Femur (tissue), 1 donor: ENCODE results near the gene AFAP1.

Experiments
- DNase-seq: peaks from one replicate; pipeline ENCODE4 v3.0.0-alpha.2; 2017

The AFAP1 gene

GRCh38 chr4:7892212-7893019, 47.2 kb downstream of the AFAP1 start:
- peak; percentile 68 for DNase-seq

GRCh38 chr4:7890635-7891393, 48.8 kb downstream of the AFAP1 start:
- no peak for DNase-seq

- DNase-seq, result no peak
These were observed 52.2 kb downstream of the AFAP1 start for GRCh38 chr4:7887436-7887835.

- DNase-seq, result no peak
These were observed 53.4 kb downstream of the AFAP1 start for GRCh38 chr4:7886007-7886973.

DNA sequence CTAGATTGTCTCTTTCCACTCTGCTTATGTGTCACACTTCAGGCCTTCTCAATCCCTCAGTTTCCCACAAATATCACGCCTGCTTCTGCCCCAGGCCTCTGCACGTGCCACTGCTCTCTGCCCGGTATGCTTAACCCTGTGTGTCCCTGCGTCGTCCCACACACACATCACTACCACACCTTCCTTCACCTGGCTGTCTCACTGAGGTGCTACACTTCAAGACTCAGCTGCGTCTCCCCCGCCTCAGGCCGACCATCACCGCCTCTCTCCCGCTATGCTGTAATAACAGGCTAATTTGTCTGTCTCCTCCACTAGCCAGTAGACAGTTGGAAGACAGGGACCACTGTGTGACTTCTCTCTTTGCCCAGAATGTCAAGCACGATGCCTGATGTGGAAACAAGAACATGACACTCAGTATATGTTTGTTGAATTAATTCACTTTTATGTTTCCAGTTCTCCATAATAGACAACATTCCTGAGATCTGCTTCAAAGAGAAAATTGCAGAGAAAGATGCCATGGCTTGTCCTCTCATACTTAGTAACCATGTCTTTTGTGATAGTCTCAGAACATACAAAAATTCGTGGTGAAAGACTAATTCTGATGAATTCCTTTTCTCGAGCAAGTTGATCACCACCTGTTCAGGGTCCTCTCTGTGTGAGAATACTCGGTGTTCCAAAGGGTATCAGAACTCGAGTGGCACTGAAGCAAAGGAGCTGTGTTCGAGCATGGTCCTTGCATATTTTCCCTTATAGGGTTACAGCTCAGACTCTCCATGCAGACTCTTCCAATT, 54.2 kb downstream of the AFAP1 start:
- DNase-seq, result no peak

DNA sequence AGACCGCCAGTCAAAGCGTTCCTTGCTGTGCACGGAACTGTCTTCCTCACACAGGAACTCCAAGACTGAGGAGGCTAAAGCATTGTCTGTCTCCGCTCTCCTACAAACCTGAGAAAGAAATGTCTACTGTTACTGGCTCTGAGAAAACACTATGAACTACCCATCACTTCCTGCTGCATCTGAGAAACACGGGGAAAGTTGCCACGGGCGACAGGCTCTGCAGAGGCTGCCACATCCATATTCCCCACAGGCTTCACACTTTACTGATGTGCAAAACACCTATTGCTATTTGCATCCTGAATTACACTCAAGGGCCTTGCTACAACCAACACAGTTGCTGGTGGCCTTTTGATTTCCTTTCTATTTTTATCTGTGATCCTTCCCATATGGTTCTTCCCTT, 59.0 kb downstream of the AFAP1 start:
- DNase-seq, result no peak

- DNase-seq, result no peak
These were observed 60.5 kb downstream of the AFAP1 start for GRCh38 chr4:7879127-7879526.

GRCh38 chr4:7878323-7878722, 61.3 kb downstream of the AFAP1 start:
- no peak for DNase-seq

DNA sequence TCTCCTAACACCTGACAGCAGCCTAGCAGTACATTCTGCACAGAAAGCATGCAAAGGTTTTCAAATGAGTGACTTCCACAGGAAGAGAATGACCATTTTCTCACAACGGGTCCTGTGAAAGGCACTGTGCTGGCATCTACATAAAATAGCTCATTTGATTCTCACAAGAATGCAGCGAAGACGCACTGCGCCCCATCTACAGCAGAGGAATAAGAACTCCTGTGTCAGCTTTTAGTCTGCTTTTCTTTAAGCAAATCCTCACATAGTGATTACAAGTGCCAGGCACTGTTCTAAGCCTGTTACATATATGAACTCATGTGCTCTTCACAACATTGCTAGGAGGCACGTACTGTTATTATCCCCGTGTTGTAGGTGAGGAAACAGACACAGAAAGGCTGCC, 62.5 kb downstream of the AFAP1 start:
- DNase-seq, result no peak

GRCh38 chr4:7876201-7876875, 63.3 kb downstream of the AFAP1 start:
- DNase-seq, result peak; percentile 42

- DNase-seq, result no peak
These were observed 64.8 kb downstream of the AFAP1 start for GRCh38 chr4:7874838-7875237.

GRCh38 chr4:7873881-7874280, 65.8 kb downstream of the AFAP1 start:
- no peak for DNase-seq

DNA sequence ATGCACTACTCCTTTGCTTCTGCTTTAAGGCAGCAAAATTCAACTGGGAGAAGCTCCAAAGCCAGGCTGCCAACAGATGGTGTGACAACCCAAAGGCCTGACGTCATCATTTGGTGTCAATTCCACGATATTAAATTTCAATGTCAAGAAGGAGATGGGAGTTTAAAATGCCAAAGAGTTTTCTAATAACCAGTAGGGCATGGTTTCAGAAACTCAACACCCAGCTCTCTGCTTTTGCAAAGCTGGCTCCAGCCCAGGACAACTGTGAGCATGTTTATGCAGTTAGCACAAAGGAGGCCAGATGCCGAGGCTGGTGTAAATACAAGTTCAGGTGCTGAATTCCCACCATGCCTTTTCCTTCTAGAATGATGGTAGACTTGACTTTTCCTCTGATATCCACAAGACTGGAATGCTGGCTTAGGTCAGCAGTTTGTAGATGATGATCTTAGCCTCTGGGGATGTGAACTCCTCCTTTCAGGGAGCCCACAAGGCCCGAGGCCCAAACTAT, 67.3 kb downstream of the AFAP1 start:
- peak; percentile 88 for DNase-seq

DNA sequence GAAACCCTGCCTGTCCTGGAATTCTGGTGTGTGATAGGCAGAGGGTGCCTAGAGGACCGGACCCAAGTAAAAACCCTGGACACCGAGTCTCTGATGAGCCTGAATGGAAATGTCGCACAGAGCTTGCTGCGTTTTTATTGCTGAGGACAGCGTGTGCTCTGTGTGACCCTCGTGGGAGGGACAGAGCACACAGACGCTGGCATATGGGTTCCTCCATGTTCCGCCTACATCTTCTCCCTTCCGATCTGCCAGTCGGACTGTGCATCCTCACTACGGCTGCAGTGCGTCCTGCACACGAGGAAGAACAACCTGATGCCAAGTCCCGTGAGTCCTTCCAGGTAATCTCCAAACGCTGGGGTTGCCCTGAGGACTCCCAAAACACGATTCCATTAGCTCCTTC, 68.3 kb downstream of the AFAP1 start:
- no peak for DNase-seq

GRCh38 chr4:7868892-7869471, 70.7 kb downstream of the AFAP1 start:
- no peak for DNase-seq

- no peak for DNase-seq
These were observed 71.3 kb downstream of the AFAP1 start for GRCh38 chr4:7868436-7868775.

GRCh38 chr4:7867701-7868435, 71.8 kb downstream of the AFAP1 start:
- DNase-seq, result no peak

DNA sequence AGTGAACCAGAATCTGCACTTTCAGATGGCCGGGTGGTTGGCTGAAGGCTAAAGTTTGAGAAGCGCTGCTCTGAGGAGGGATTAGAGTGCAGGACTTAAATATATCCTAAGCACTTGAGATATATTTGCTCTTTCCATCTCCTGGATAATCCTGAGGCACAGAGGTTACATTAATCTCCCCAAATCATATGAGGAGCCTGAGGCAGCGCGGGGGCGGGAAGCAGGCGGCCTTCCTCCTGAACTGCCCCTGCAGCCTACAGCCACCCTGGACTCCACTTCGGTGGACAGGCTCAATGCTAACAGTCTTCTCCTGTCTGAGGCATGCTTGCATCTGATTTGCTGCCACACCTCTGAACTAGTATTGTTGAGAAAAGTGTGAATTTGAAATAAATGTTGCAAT, 72.5 kb downstream of the AFAP1 start:
- DNase-seq, result no peak

DNA sequence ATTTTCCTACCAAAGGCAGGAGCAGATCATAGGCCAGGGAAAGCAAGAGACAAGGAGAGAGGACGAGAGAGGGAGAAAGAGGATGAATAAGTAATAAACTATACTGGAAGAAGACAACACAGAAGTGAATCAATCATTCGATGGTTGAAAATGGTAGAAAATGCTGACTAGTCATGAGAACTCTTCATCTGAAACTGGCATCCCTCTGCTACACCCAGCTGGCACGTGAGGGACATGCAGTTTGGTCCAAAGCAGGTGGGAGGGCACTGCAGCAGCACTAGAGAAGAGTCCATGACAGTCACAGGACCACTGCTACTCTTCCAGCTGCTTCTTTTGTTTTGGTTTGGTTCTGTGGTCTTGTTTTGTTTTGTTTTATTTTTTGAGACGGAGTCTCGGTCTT, 74.1 kb downstream of the AFAP1 start:
- DNase-seq, result no peak

GRCh38 chr4:7864685-7865084, 75.0 kb downstream of the AFAP1 start:
- no peak for DNase-seq
